ENCODE measurements around the gene INPP5A. TPM values are rescaled to one million over a fixed set of nuclear protein-coding genes. Genes with fewer than 3 reads are reported as not detected.
A peak's percentile ranks its signal among the peaks of the same experiment; 100 is the strongest.

The INPP5A gene
- total and polyA plus RNA-seq, 10 of the 15 experiments (the other 5 are each of a cell fraction or from before 2014, with no cell fraction given) = 0.52 to 15.0 (median 6.3) TPM

DNA sequence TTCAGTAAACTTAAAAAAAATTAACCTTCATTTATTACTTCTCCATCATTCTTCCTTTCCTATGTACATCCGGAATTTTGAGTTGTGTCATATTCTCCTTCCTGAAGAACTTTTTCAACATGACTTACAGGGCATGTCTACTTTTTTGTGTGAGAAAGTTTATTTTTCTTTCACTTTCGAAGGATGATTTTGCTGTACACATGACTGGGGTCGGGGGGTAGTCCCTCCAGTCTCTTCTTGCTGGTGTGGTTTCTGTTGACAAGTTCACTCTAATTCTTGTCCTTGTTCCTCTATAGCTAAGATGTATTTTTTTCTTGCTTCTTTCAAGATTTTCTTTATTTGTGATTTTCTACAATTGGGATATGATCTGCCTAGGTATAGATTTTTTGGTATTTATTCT lies 55.8 kb downstream of the INPP5A start (continued):
- no peak for TF ChIP-seq ZBTB4 (CRISPR knock-in tag; IDR thresholded peaks at IDR 0.05)
- TF ChIP-seq NBN (IDR thresholded peaks at IDR 0.05) = peak; percentile 65
- peak; percentile 64 for TF ChIP-seq RUNX3 (IDR thresholded peaks at IDR 0.05; ENCODE audit: low read length)
- no peak for TF ChIP-seq MYB (IDR thresholded peaks at IDR 0.05; ENCODE audit: borderline replicate concordance, low read depth, low read length)
- no peak for TF ChIP-seq FOXM1 (IDR thresholded peaks at IDR 0.05; ENCODE audit: low read depth, low read length)
- TF ChIP-seq, protein P1, sequence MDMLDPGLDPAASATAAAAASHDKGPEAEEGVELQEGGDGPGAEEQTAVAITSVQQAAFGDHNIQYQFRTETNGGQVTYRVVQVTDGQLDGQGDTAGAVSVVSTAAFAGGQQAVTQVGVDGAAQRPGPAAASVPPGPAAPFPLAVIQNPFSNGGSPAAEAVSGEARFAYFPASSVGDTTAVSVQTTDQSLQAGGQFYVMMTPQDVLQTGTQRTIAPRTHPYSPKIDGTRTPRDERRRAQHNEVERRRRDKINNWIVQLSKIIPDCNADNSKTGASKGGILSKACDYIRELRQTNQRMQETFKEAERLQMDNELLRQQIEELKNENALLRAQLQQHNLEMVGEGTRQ (IDR thresholded peaks at IDR 0.05; ENCODE audit: borderline replicate concordance, low read depth, low read length) = peak; percentile 16; the same call in 1 of the 2 replicates
- no peak for TF ChIP-seq LARP7 (IDR thresholded peaks at IDR 0.05)
- no peak for TF ChIP-seq MYC (IDR thresholded peaks at IDR 0.05; ENCODE audit: insufficient read depth, insufficient read length, insufficient replicate concordance, low read length, severe bottlenecking)
- TF ChIP-seq SMAD1 (IDR thresholded peaks at IDR 0.05; ENCODE audit: low read depth, partially characterized antibody) = peak; percentile 58
- TF ChIP-seq FOS (IDR thresholded peaks at IDR 0.05; ENCODE audit: borderline replicate concordance, extremely low read depth, insufficient read length) = no peak
- no peak for TF ChIP-seq CBX3 (IDR thresholded peaks at IDR 0.05; ENCODE audit: borderline replicate concordance, low read depth)
- TF ChIP-seq TCF7 (IDR thresholded peaks at IDR 0.05; ENCODE audit: borderline replicate concordance) = no peak
- peak; percentile 33; the same call in 1 of the 2 replicates for TF ChIP-seq NFIC (IDR thresholded peaks at IDR 0.05; ENCODE audit: low read depth, low read length)
- no peak for TF ChIP-seq NR2C2 (IDR thresholded peaks at IDR 0.05; ENCODE audit: borderline replicate concordance, control insufficient read depth, insufficient read length, low read depth)
- TF ChIP-seq USF1 (IDR thresholded peaks at IDR 0.05; ENCODE audit: borderline replicate concordance, extremely low read length, insufficient read depth, low read depth, low read length) = no peak
- TF ChIP-seq SKIL (IDR thresholded peaks at IDR 0.05; ENCODE audit: low read depth, poor library complexity, severe bottlenecking) = peak; percentile 51
- no peak for TF ChIP-seq CTCF (IDR thresholded peaks at IDR 0.05 in 2 of 3, conservative IDR thresholded peaks at IDR 0.05 in 1 of 3; ENCODE audit: control insufficient read depth in 2 of 3, extremely low read depth in 1 of 3, insufficient read depth in 1 of 3, low read depth in 3 of 3, low read length in 3 of 3)
- TF ChIP-seq IKZF2 (IDR thresholded peaks at IDR 0.05) = peak; percentile 29 to 30; a peak in 2 of 4 replicates
- TF ChIP-seq, protein P2, sequence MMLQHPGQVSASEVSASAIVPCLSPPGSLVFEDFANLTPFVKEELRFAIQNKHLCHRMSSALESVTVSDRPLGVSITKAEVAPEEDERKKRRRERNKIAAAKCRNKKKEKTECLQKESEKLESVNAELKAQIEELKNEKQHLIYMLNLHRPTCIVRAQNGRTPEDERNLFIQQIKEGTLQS (IDR thresholded peaks at IDR 0.05; ENCODE audit: borderline replicate concordance, extremely low read depth, low read depth, low read length) = no peak
- no peak for TF ChIP-seq BACH1 (IDR thresholded peaks at IDR 0.05; ENCODE audit: borderline replicate concordance)
- TF ChIP-seq FOXK2 (IDR thresholded peaks at IDR 0.05) = peak; percentile 50; the same call in 1 of the 2 replicates

Data from GM12878 (cell line).